ENCODE measurements around the gene ICAM4. TPM values are rescaled to one million over a fixed set of nuclear protein-coding genes. Genes with fewer than 3 reads are reported as not detected.
A peak's percentile ranks its signal among the peaks of the same experiment; 100 is the strongest.

ICAM4 gene
- total RNA-seq, 1 donor from 2014 or later = not detected

- no peaks in the 10 kb centered on the region for H3K4me1 Mint-ChIP-seq
- peaks cover 34% of the 10 kb centered on the region for H3K27me3 Mint-ChIP-seq (ENCODE audit: insufficient read depth, low read depth)
- no peak for DNase-seq (ENCODE audit: low spot score)
- H2AFZ ChIP-seq (replicated peaks) = no peak overlapping the region
- H3K9me3 ChIP-seq (ENCODE audit: low read depth) = no peaks in the 10 kb centered on the region
- H3K4me2 ChIP-seq = no peak overlapping the region
- H3K27me3 ChIP-seq = peaks cover 61% of the 10 kb centered on the region
- no peaks in the 10 kb centered on the region for H3K36me3 Mint-ChIP-seq
- H4K20me1 ChIP-seq (ENCODE audit: low read depth) = no peaks in the 10 kb centered on the region
- no peaks in the 10 kb centered on the region for H3K9me3 Mint-ChIP-seq
- no peaks in the 10 kb centered on the region for H3K36me3 ChIP-seq
- peaks cover 18% of the 10 kb centered on the region for H3F3A ChIP-seq (ENCODE audit: low read depth)
- H3K4me1 ChIP-seq = no peaks in the 10 kb centered on the region
- H3K27ac Mint-ChIP-seq = no peak overlapping the region
- TF ChIP-seq EZH2phosphoT487 (IDR thresholded peaks at IDR 0.05) = no peak
- no peak for TF ChIP-seq EZH2 (IDR thresholded peaks at IDR 0.05)
- TF ChIP-seq CTCF (IDR thresholded peaks at IDR 0.05) = no peak
- H3K4me3 Mint-ChIP-seq = peak overlapping the region; percentile 35
- no peaks in the 10 kb centered on the region for H3K79me2 ChIP-seq (ENCODE audit: low read depth)
- no peak overlapping the region for H3K4me3 ChIP-seq
- no peak overlapping the region for H3K9ac ChIP-seq
- no peak overlapping the region for H3K27ac ChIP-seq
These were observed 15.1 kb upstream of the ICAM4 start for GRCh38 chr19:10271543-10272086.

- H2AFZ ChIP-seq (replicated peaks) = no peak overlapping the region
- TF ChIP-seq CTCF (IDR thresholded peaks at IDR 0.05) = no peak
- no peak for TF ChIP-seq EZH2 (IDR thresholded peaks at IDR 0.05)
- no peak for TF ChIP-seq EZH2phosphoT487 (IDR thresholded peaks at IDR 0.05)
- H3K27ac ChIP-seq = no peak overlapping the region
- DNase-seq (ENCODE audit: low spot score) = no peak
- no peak overlapping the region for H3K9ac ChIP-seq
- no peak overlapping the region for H3K4me3 ChIP-seq
- Mint-ChIP-seq H3K4me1 (peaks cover 2% of the 10 kb centered on the region), H3K27me3 (ENCODE audit: insufficient read depth, low read depth) (peaks cover 35% of the 10 kb centered on the region), H3K4me3 (no peak overlapping the region), H3K27ac (no peak overlapping the region), H3K9me3 (no peaks in the 10 kb centered on the region), H3K36me3 (no peaks in the 10 kb centered on the region)
- H3K27me3 ChIP-seq = peaks cover 45% of the 10 kb centered on the region
- H3F3A ChIP-seq (ENCODE audit: low read depth) = peaks cover 18% of the 10 kb centered on the region
- no peak overlapping the region for H3K4me2 ChIP-seq
- no peaks in the 10 kb centered on the region for H3K79me2 ChIP-seq (ENCODE audit: low read depth)
- H4K20me1 ChIP-seq (ENCODE audit: low read depth) = no peaks in the 10 kb centered on the region
- H3K36me3 ChIP-seq = no peaks in the 10 kb centered on the region
- no peaks in the 10 kb centered on the region for H3K9me3 ChIP-seq (ENCODE audit: low read depth)
- H3K4me1 ChIP-seq = no peaks in the 10 kb centered on the region
These were observed 12.2 kb upstream of the ICAM4 start for GRCh38 chr19:10274589-10274988.

GRCh38 chr19:10277795-10278589 lies 8.8 kb upstream of the ICAM4 start:
- Histone ChIP-seq H3K27ac (no peak overlapping the region), H3K4me1 (no peaks in the 10 kb centered on the region), H3F3A (ENCODE audit: low read depth) (no peaks in the 10 kb centered on the region), H3K9me3 (ENCODE audit: low read depth) (no peaks in the 10 kb centered on the region), H3K36me3 (no peaks in the 10 kb centered on the region), H3K79me2 (ENCODE audit: low read depth) (no peaks in the 10 kb centered on the region), H2AFZ (replicated peaks) (no peak overlapping the region), H3K9ac (no peak overlapping the region), H3K4me2 (no peak overlapping the region), H3K27me3 (peaks cover 11% of the 10 kb centered on the region), H3K4me3 (no peak overlapping the region), H4K20me1 (ENCODE audit: low read depth) (no peaks in the 10 kb centered on the region)
- TF ChIP-seq EZH2 (IDR thresholded peaks at IDR 0.05) = no peak
- TF ChIP-seq EZH2phosphoT487 (IDR thresholded peaks at IDR 0.05) = no peak
- TF ChIP-seq CTCF (IDR thresholded peaks at IDR 0.05) = no peak
- peaks cover 2% of the 10 kb centered on the region for H3K4me1 Mint-ChIP-seq
- DNase-seq (ENCODE audit: low spot score) = no peak
- H3K36me3 Mint-ChIP-seq = no peaks in the 10 kb centered on the region
- no peaks in the 10 kb centered on the region for H3K9me3 Mint-ChIP-seq
- no peak overlapping the region for H3K27ac Mint-ChIP-seq
- H3K27me3 Mint-ChIP-seq (ENCODE audit: insufficient read depth, low read depth) = peaks cover 23% of the 10 kb centered on the region
- H3K4me3 Mint-ChIP-seq = no peak overlapping the region

Measured in neural progenitor cell (in vitro differentiated cells).